Esophagus squamous epithelium (tissue), 4 donors: ENCODE data around the gene GNB2.

Source experiments
- CTCF ChIP-seq, 6 experiments: fragments of 450-650 bp in 4 of 6; fragments of 200-600 bp in 2 of 6; sonication (generic) in 2 of 6; IDR thresholded peaks; one replicate each; pipeline ENCODE4 v1.5.1; 2016 to 2019; ENCODE audit warnings: antibody characterized with exemption in 6 of 6, mild to moderate bottlenecking in 4 of 6, moderate library complexity in 4 of 6
- POLR2A ChIP-seq, 4 donors: fragments of 450-650 bp; IDR thresholded peaks; one replicate each; pipeline ENCODE4 v1.6.1; 2017; ENCODE audit warnings: antibody characterized with exemption in 4 of 4, mild to moderate bottlenecking in 4 of 4, moderate library complexity in 3 of 4

- TF ChIP-seq CTCF (IDR thresholded peaks at IDR 0.05) (no peak), POLR2A (IDR thresholded peaks at IDR 0.05) (no peak)
Measured at GRCh38 chr7:100706672-100707311, 33.3 kb downstream of the GNB2 start.
